Neuronal stem cell (in vitro differentiated cells): ENCODE results near the gene MYO5A.

ENCODE experiments used
- DNase-seq: peaks from one replicate; pipeline ENCODE4 v3.0.0-alpha.2; 2013; ENCODE audit warnings: low spot score
- H2AFZ ChIP-seq: one replicate; pipeline ENCODE4 v1.6.1; 2013; ENCODE audit warnings: mild to moderate bottlenecking, low read length, inconsistent platforms
- H2AK5ac ChIP-seq: 2 replicates; pipeline ENCODE4 v1.6.1; 2013; ENCODE audit warnings: low read depth, mild to moderate bottlenecking, inconsistent platforms, low read length, moderate library complexity, mixed read lengths
- H2BK120ac ChIP-seq: 2 replicates; pipeline ENCODE4 v1.6.1; 2013; ENCODE audit warnings: low read depth, mild to moderate bottlenecking, inconsistent platforms, low read length, moderate library complexity, mixed read lengths
- H2BK12ac ChIP-seq: one replicate; pipeline ENCODE4 v1.6.1; 2013; ENCODE audit warnings: low read length, inconsistent platforms
- H2BK15ac ChIP-seq: 2 replicates; pipeline ENCODE4 v1.6.1; 2013; ENCODE audit warnings: mild to moderate bottlenecking, low read length, inconsistent platforms, mixed read lengths
- H2BK5ac ChIP-seq: one replicate; pipeline ENCODE4 v1.6.1; 2013; ENCODE audit warnings: inconsistent platforms, mild to moderate bottlenecking, low read length, moderate library complexity
- H3K14ac ChIP-seq: one replicate; pipeline ENCODE4 v1.6.1; 2013; ENCODE audit warnings: low read length, inconsistent platforms
- H3K18ac ChIP-seq: 2 replicates; pipeline ENCODE4 v1.6.1; 2013; ENCODE audit warnings: low read length, inconsistent platforms
- H3K23ac ChIP-seq: 2 replicates; pipeline ENCODE4 v1.6.1; 2013; ENCODE audit warnings: low read depth, mild to moderate bottlenecking, mixed read lengths, low read length, inconsistent platforms; ENCODE audit not compliant: poor library complexity
- H3K27ac ChIP-seq: replicated peaks from 3 replicates; pipeline ENCODE4 v1.5.1; 2013; ENCODE audit warnings: low read length, inconsistent platforms
- H3K27me3 ChIP-seq, 3 experiments: 2 replicates each; pipeline ENCODE4 v1.6.1; 2013; ENCODE audit warnings: low read length in 3 of 3, mild to moderate bottlenecking in 2 of 3, inconsistent platforms in 1 of 3, low read depth in 1 of 3, mixed read lengths in 1 of 3, moderate library complexity in 1 of 3; ENCODE audit not compliant: control insufficient read depth in 3 of 3, insufficient read depth in 3 of 3
- H3K36me3 ChIP-seq, 2 donors: replicated peaks in 1 of 2; 2 replicates each; pipeline ENCODE4 v1.6.1; 2013; ENCODE audit warnings: low read length in 2 of 2; ENCODE audit not compliant: control insufficient read depth in 2 of 2, insufficient read depth in 2 of 2
- H3K4ac ChIP-seq: 2 replicates; pipeline ENCODE4 v1.6.1; 2013; ENCODE audit warnings: inconsistent platforms, mild to moderate bottlenecking, low read length, moderate library complexity
- H3K4me1 ChIP-seq, 2 donors: 1 replicate in 1 of 2; 2 replicates in 1 of 2; pipeline ENCODE4 v1.6.1; 2013; ENCODE audit warnings: low read length in 2 of 2, low read depth in 1 of 2; ENCODE audit not compliant: control insufficient read depth in 2 of 2, insufficient read depth in 1 of 2
- H3K4me2 ChIP-seq: one replicate; pipeline ENCODE4 v1.6.1; 2013; ENCODE audit warnings: mild to moderate bottlenecking, low read length, inconsistent platforms; ENCODE audit not compliant: insufficient read depth, poor library complexity, severe bottlenecking
- H3K4me3 ChIP-seq, 2 donors: 2 replicates each; pipeline ENCODE4 v1.5.1; 2013; ENCODE audit warnings: low read length in 2 of 2, mild to moderate bottlenecking in 2 of 2, inconsistent platforms in 1 of 2, moderate library complexity in 1 of 2
- H3K79me1 ChIP-seq: one replicate; pipeline ENCODE4 v1.6.1; 2013; ENCODE audit warnings: low read depth, mild to moderate bottlenecking, inconsistent platforms, low read length, moderate library complexity
- H3K9ac ChIP-seq: one replicate; pipeline ENCODE4 v1.6.1; 2013; ENCODE audit warnings: mild to moderate bottlenecking, low read depth, low read length, inconsistent platforms; ENCODE audit not compliant: poor library complexity
- H3K9me3 ChIP-seq, 2 donors: replicated peaks in 1 of 2; 2 replicates each; pipeline versions ENCODE3 to v1.6.1; 2013; ENCODE audit warnings: low read length in 2 of 2, mild to moderate bottlenecking in 2 of 2, inconsistent platforms in 1 of 2, low read depth in 1 of 2, mixed read lengths in 1 of 2, moderate library complexity in 1 of 2; ENCODE audit not compliant: control insufficient read depth in 2 of 2, insufficient read depth in 1 of 2
- H4K8ac ChIP-seq: one replicate; pipeline ENCODE4 v1.6.1; 2013; ENCODE audit warnings: low read depth, mild to moderate bottlenecking, inconsistent platforms, low read length, moderate library complexity
- H4K91ac ChIP-seq: one replicate; pipeline ENCODE4 v1.6.1; 2013; ENCODE audit warnings: low read length, low read depth, mild to moderate bottlenecking, inconsistent platforms; ENCODE audit not compliant: poor library complexity
- WGBS, 2 donors: extraction: QIAGEN DNeasy Blood & Tissue Kit; methylation state at CpG; one replicate each; pipeline ENCODE4 v1.1.7; 2013; ENCODE audit warnings: missing lambda C conversion rate in 2 of 2, mixed read lengths in 1 of 2; ENCODE audit not compliant: insufficient read length in 2 of 2, insufficient replicate concordance in 1 of 2; ENCODE audit errors: extremely low coverage in 2 of 2; 5-methylcytosine and 5-hydroxymethylcytosine counted together

Gene MYO5A

GRCh38 chr15:52331490-52332240 is 197.0 kb downstream of the MYO5A start:
- WGBS, 2 donors = no CpG with 5 or more reads among the region's 6 CpGs
- Histone ChIP-seq H4K91ac (no peak overlapping the region), H3K27me3 (no peaks in the 10 kb centered on the region), H2BK15ac (no peak overlapping the region), H3K14ac (no peak overlapping the region), H3K27ac (no peak overlapping the region), H3K9ac (no peak overlapping the region), H3K4me2 (no peak overlapping the region), H3K4ac (no peak overlapping the region), H2AK5ac (no peak overlapping the region), H2BK120ac (no peak overlapping the region), H3K36me3 (peaks cover 0 to 43% of the 10 kb centered on the region in 2 donors), H3K4me1 (no peaks in the 10 kb centered on the region), H3K18ac (no peak overlapping the region), H2AFZ (no peak overlapping the region), H3K4me3 (no peak overlapping the region), H3K9me3 (no peaks in the 10 kb centered on the region), H4K8ac (no peak overlapping the region), H2BK12ac (no peak overlapping the region), H3K23ac (no peak overlapping the region), H3K79me1 (no peaks in the 10 kb centered on the region), H2BK5ac (no peak overlapping the region)
- DNase-seq = no peak

- H4K8ac ChIP-seq = no peak overlapping the region
- no peak overlapping the region for H2AFZ ChIP-seq
- H2BK5ac ChIP-seq = no peak overlapping the region
- H3K79me1 ChIP-seq = no peaks in the 10 kb centered on the region
- no peak overlapping the region for H4K91ac ChIP-seq
- H2BK12ac ChIP-seq = no peak overlapping the region
- H2BK15ac ChIP-seq = no peak overlapping the region
- no peak overlapping the region for H3K23ac ChIP-seq
- no peak overlapping the region for H3K4me3 ChIP-seq
- H3K18ac ChIP-seq = no peak overlapping the region
- no peak overlapping the region for H2AK5ac ChIP-seq
- DNase-seq = no peak
- no peaks in the 10 kb centered on the region for H3K4me1 ChIP-seq
- no peak overlapping the region for H3K4ac ChIP-seq
- H2BK120ac ChIP-seq = no peak overlapping the region
- H3K36me3 ChIP-seq = peaks cover 0 to 41% of the 10 kb centered on the region in 2 donors
- H3K4me2 ChIP-seq = no peak overlapping the region
- no peak overlapping the region for H3K14ac ChIP-seq
- no peak overlapping the region for H3K27ac ChIP-seq
- no peak overlapping the region for H3K9ac ChIP-seq
- no peaks in the 10 kb centered on the region for H3K9me3 ChIP-seq
- WGBS, 2 donors = no CpG with 5 or more reads among the region's 1 CpG
- no peaks in the 10 kb centered on the region for H3K27me3 ChIP-seq
Observed at GRCh38 chr15:52329987-52330386, 198.7 kb downstream of the MYO5A start.

- H3K79me1 ChIP-seq = no peaks in the 10 kb centered on the region
- H4K91ac ChIP-seq = no peak overlapping the region
- no peak for DNase-seq
- no peak overlapping the region for H2BK15ac ChIP-seq
- H3K27me3 ChIP-seq = no peaks in the 10 kb centered on the region
- H3K27ac ChIP-seq = no peak overlapping the region
- no peak overlapping the region for H4K8ac ChIP-seq
- H2AK5ac ChIP-seq = no peak overlapping the region
- H2BK12ac ChIP-seq = no peak overlapping the region
- no CpG with 5 or more reads among the region's 2 CpGs for WGBS, 2 donors
- peaks cover 0 to 33% of the 10 kb centered on the region in 2 donors for H3K36me3 ChIP-seq
- no peak overlapping the region for H3K18ac ChIP-seq
- no peak overlapping the region for H3K14ac ChIP-seq
- no peaks in the 10 kb centered on the region for H3K4me1 ChIP-seq
- no peak overlapping the region for H3K4me3 ChIP-seq
- H3K23ac ChIP-seq = no peak overlapping the region
- H2AFZ ChIP-seq = no peak overlapping the region
- no peak overlapping the region for H3K4me2 ChIP-seq
- H3K9ac ChIP-seq = no peak overlapping the region
- no peaks in the 10 kb centered on the region for H3K9me3 ChIP-seq
- no peak overlapping the region for H3K4ac ChIP-seq
- H2BK5ac ChIP-seq = no peak overlapping the region
- no peak overlapping the region for H2BK120ac ChIP-seq
Observed at GRCh38 chr15:52329150-52329549, 199.5 kb downstream of the MYO5A start.

GRCh38 chr15:52328680-52329079 is 200.0 kb downstream of the MYO5A start:
- Histone ChIP-seq H3K4me3 (no peak overlapping the region), H3K18ac (no peak overlapping the region), H4K91ac (no peak overlapping the region), H2BK15ac (no peak overlapping the region), H3K27me3 (no peaks in the 10 kb centered on the region), H2AK5ac (no peak overlapping the region), H3K4ac (no peak overlapping the region), H3K27ac (no peak overlapping the region), H3K79me1 (no peaks in the 10 kb centered on the region), H3K14ac (no peak overlapping the region), H2AFZ (no peak overlapping the region), H2BK12ac (no peak overlapping the region), H2BK120ac (no peak overlapping the region), H3K9ac (no peak overlapping the region), H3K4me2 (no peak overlapping the region), H3K23ac (no peak overlapping the region), H2BK5ac (no peak overlapping the region), H3K36me3 (peaks cover 0 to 33% of the 10 kb centered on the region in 2 donors), H3K4me1 (no peaks in the 10 kb centered on the region), H4K8ac (no peak overlapping the region), H3K9me3 (no peaks in the 10 kb centered on the region)
- no peak for DNase-seq
- no CpG with 5 or more reads among the region's 2 CpGs for WGBS, 2 donors
